Measurements from ENCODE around the gene TMEM225. TPM values are rescaled to one million over a fixed set of nuclear protein-coding genes. Genes with fewer than 3 reads are reported as not detected.

TMEM225 gene
- polyA plus RNA-seq (2012; ENCODE audit: insufficient read depth, insufficient read length, low read depth) = not detected

- TF ChIP-seq CTCF (IDR thresholded peaks at IDR 0.05; ENCODE audit: low read depth, low read length) = no peak
- H3K9me3 ChIP-seq = no peaks in the 10 kb centered on the region
- H3K27me3 ChIP-seq = no peaks in the 10 kb centered on the region
- DNase-seq = no peak
- no peaks in the 10 kb centered on the region for H3K4me1 ChIP-seq
- no peak within 1 kb of the TSS for H3K4me3 ChIP-seq (ENCODE audit: low read depth, low read length)
- H3K36me3 ChIP-seq = no peaks in the 10 kb centered on the region
Measured at GRCh38 chr11:123885570-123885969, at the start of gene TMEM225. TSS of gene TMEM225 (minus strand) at chr11:123885670. CDS start at chr11:123885425, 245 bp downstream.

GRCh38 chr11:123924027-123924426, 38.6 kb upstream of the TMEM225 start:
- TF ChIP-seq CTCF (IDR thresholded peaks at IDR 0.05; ENCODE audit: low read depth, low read length) = no peak
- H3K4me3 ChIP-seq (ENCODE audit: low read depth, low read length) = no peak overlapping the region
- no peak for DNase-seq
- no peaks in the 10 kb centered on the region for H3K9me3 ChIP-seq
- no peaks in the 10 kb centered on the region for H3K27me3 ChIP-seq
- H3K36me3 ChIP-seq = no peaks in the 10 kb centered on the region
- no peaks in the 10 kb centered on the region for H3K4me1 ChIP-seq

GRCh38 chr11:123920943-123921342, 35.5 kb upstream of the TMEM225 start:
- no peak overlapping the region for H3K4me3 ChIP-seq (ENCODE audit: low read depth, low read length)
- no peaks in the 10 kb centered on the region for H3K27me3 ChIP-seq
- H3K36me3 ChIP-seq = no peaks in the 10 kb centered on the region
- no peak for TF ChIP-seq CTCF (IDR thresholded peaks at IDR 0.05; ENCODE audit: low read depth, low read length)
- no peaks in the 10 kb centered on the region for H3K4me1 ChIP-seq
- no peaks in the 10 kb centered on the region for H3K9me3 ChIP-seq
- no peak for DNase-seq

GRCh38 chr11:123905826-123906225, 20.4 kb upstream of the TMEM225 start:
- H3K27me3 ChIP-seq = no peaks in the 10 kb centered on the region; the same call in none of the 2 replicates
- no peak overlapping the region for H3K4me3 ChIP-seq (ENCODE audit: low read depth, low read length)
- no peak for DNase-seq
- no peak for TF ChIP-seq CTCF (IDR thresholded peaks at IDR 0.05; ENCODE audit: low read depth, low read length)
- H3K4me1 ChIP-seq = no peaks in the 10 kb centered on the region
- H3K9me3 ChIP-seq = no peaks in the 10 kb centered on the region
- no peaks in the 10 kb centered on the region for H3K36me3 ChIP-seq

- TF ChIP-seq CTCF (IDR thresholded peaks at IDR 0.05; ENCODE audit: low read depth, low read length) = no peak
- Histone ChIP-seq H3K4me3 (ENCODE audit: low read depth, low read length) (no peak overlapping the region), H3K27me3 (no peaks in the 10 kb centered on the region; the same call in none of the 2 replicates), H3K4me1 (no peaks in the 10 kb centered on the region), H3K9me3 (no peaks in the 10 kb centered on the region), H3K36me3 (no peaks in the 10 kb centered on the region)
- no peak for DNase-seq
Measured at GRCh38 chr11:123904932-123905331, 19.5 kb upstream of the TMEM225 start.

GRCh38 chr11:123903932-123904331, 18.5 kb upstream of the TMEM225 start:
- Histone ChIP-seq H3K36me3 (no peaks in the 10 kb centered on the region), H3K27me3 (no peaks in the 10 kb centered on the region; the same call in none of the 2 replicates), H3K9me3 (no peaks in the 10 kb centered on the region), H3K4me1 (no peaks in the 10 kb centered on the region), H3K4me3 (ENCODE audit: low read depth, low read length) (no peak overlapping the region)
- TF ChIP-seq CTCF (IDR thresholded peaks at IDR 0.05; ENCODE audit: low read depth, low read length) = no peak
- no peak for DNase-seq
